Cerebellar nuclear complex (tissue), 1 donor: ENCODE data around the gene PLEKHA8.

Experiments
- DNase-seq, 2 experiments: peaks; one replicate each; lab custom pipeline; 2025; lab: John Stamatoyannopoulos, UW

PLEKHA8 gene

GRCh38 chr7:30112103-30112713 lies 84.0 kb downstream of the PLEKHA8 start:
- DNase-seq: no peak

- DNase-seq: no peak
These were observed 84.9 kb downstream of the PLEKHA8 start for GRCh38 chr7:30113144-30113543.

GRCh38 chr7:30114536-30115238 lies 86.5 kb downstream of the PLEKHA8 start:
- DNase-seq: no peak

- no peak for DNase-seq
These were observed 87.6 kb downstream of the PLEKHA8 start for GRCh38 chr7:30115709-30116297.

GRCh38 chr7:30116771-30117170 lies 88.6 kb downstream of the PLEKHA8 start:
- DNase-seq: no peak

GRCh38 chr7:30117896-30118295 lies 89.7 kb downstream of the PLEKHA8 start:
- no peak for DNase-seq

- DNase-seq: no peak
These were observed 91.8 kb downstream of the PLEKHA8 start for GRCh38 chr7:30119890-30120577.

GRCh38 chr7:30133736-30134610 lies 105.8 kb downstream of the PLEKHA8 start:
- no peak for DNase-seq

- peak in 1 of 2 experiments; percentile 14 for DNase-seq
These were observed 106.5 kb downstream of the PLEKHA8 start, which contains the start of gene MTURN for GRCh38 chr7:30134611-30135300. TSS of gene MTURN (plus strand) at chr7:30134986. CDS start at chr7:30135137, 151 bp downstream.

- no peak for DNase-seq
These were observed 107.3 kb downstream of the PLEKHA8 start for GRCh38 chr7:30135301-30136116.

GRCh38 chr7:30136117-30136731 lies 108.0 kb downstream of the PLEKHA8 start:
- no peak for DNase-seq

- no peak for DNase-seq
These were observed 108.7 kb downstream of the PLEKHA8 start for GRCh38 chr7:30136743-30137485.

GRCh38 chr7:30139836-30140384 lies 111.7 kb downstream of the PLEKHA8 start:
- DNase-seq: no peak

GRCh38 chr7:30140456-30140855 lies 112.2 kb downstream of the PLEKHA8 start:
- DNase-seq: no peak

GRCh38 chr7:30142710-30143109 lies 114.5 kb downstream of the PLEKHA8 start:
- no peak for DNase-seq

GRCh38 chr7:30143748-30144251 lies 115.6 kb downstream of the PLEKHA8 start:
- no peak for DNase-seq

- DNase-seq: no peak
These were observed 116.6 kb downstream of the PLEKHA8 start for GRCh38 chr7:30144657-30145306.

- DNase-seq: no peak
These were observed 117.3 kb downstream of the PLEKHA8 start for GRCh38 chr7:30145426-30145970.
